K562 (cell line): ENCODE results near the gene TNFSF13B. TPM values are rescaled to one million over a fixed set of nuclear protein-coding genes. Genes with fewer than 3 reads are reported as not detected.

Experiments used
- ADNP ChIP-seq: fragments of 200-800 bp; sonication (Bioruptor generic); IDR thresholded peaks from 2 replicates; pipeline ENCODE4 v1.6.1; 2016; ENCODE audit warnings: missing genetic modification characterization, missing compliant biosample characterization
- CBX8 ChIP-seq: fragments of 200-600 bp; sonication (generic); IDR thresholded peaks from 2 replicates; pipeline ENCODE4 v1.6.1; 2012; ENCODE audit warnings: borderline replicate concordance, mixed run types, low read depth, mild to moderate bottlenecking, moderate library complexity, mixed read lengths, low read length, control low read depth, inconsistent platforms; ENCODE audit not compliant: poor library complexity, severe bottlenecking; ENCODE audit errors: extremely low read depth
- YY1 ChIP-seq, 3 experiments: IDR thresholded peaks; 2 replicates each; pipeline ENCODE4 v1.6.1; 2011; ENCODE audit warnings: low read length in 2 of 3, mild to moderate bottlenecking in 2 of 3, moderate library complexity in 2 of 3, borderline replicate concordance in 1 of 3, control low read depth in 1 of 3, low read depth in 1 of 3; ENCODE audit not compliant: insufficient read depth in 3 of 3, insufficient replicate concordance in 2 of 3, control insufficient read depth in 1 of 3, insufficient read length in 1 of 3; ENCODE audit errors: extremely low read depth in 1 of 3
- ZFX ChIP-seq: sonication (generic); formaldehyde crosslinking; IDR thresholded peaks from 2 replicates; pipeline ENCODE4 v1.8.0; 2022; ENCODE audit warnings: mild to moderate bottlenecking, missing genetic modification reagents, moderate library complexity
- ZNF584 ChIP-seq: fragments of 200-800 bp; sonication (Bioruptor generic); IDR thresholded peaks from 2 replicates; pipeline ENCODE4 v1.6.1; 2016; ENCODE audit warnings: low read depth, mild to moderate bottlenecking, missing genetic modification characterization, missing compliant biosample characterization
- ZNF764 ChIP-seq: fragments of 250-450 bp; sonication (Bioruptor Pico); IDR thresholded peaks from 2 replicates; pipeline ENCODE4 v1.4.0; 2020; ENCODE audit warnings: low read depth, mild to moderate bottlenecking, moderate library complexity
- ZNF79 ChIP-seq: fragments of 250-450 bp; sonication (Bioruptor Pico); IDR thresholded peaks from 2 replicates; pipeline ENCODE4 v1.4.0; 2020; ENCODE audit warnings: low read depth, mild to moderate bottlenecking, moderate library complexity
- ZSCAN29 ChIP-seq: fragments of 450-650 bp; IDR thresholded peaks from 2 replicates; pipeline ENCODE4 v1.6.1; 2017
- polyA plus RNA-seq, 8 experiments: library from polyadenylated mRNA; depleted of rRNA in 4 of 8; stranded (reverse) in 5 of 8; unstranded in 3 of 8; fragments of >200 nt; fragmentation: Nextera tagmentation in 2 of 8; fragmentation: Illumina TruSeq in 1 of 8; extraction: Ambion mirVana in 2 of 8; extraction: Trizol in 1 of 8; gene quantifications; 2 replicates each; pipeline versions ENCODE4 v1.2.1 to v1.2.3, GENCODE V29; 2011 to 2014; ENCODE audit warnings: inconsistent platforms in 1 of 8, missing spikeins in 1 of 8
- total RNA-seq, 7 experiments: library from RNA; depleted of rRNA in 6 of 7; stranded (reverse); fragments of >200 nt in 6 of 7; fragmentation: Illumina TruSeq in 2 of 7; extraction: Trizol in 2 of 7; gene quantifications; 2 replicates each; pipeline versions ENCODE4 v1.2.1 to v1.2.3, GENCODE V29; 2011 to 2021; ENCODE audit warnings: low replicate concordance in 1 of 7
- TF ChIP-seq, protein P1 (sequence below), 3 experiments: fragments of 200-800 bp in 1 of 3; fragments of 250-450 bp in 1 of 3; fragments of 450-650 bp in 1 of 3; sonication (Bioruptor Pico) in 1 of 3; sonication (Bioruptor generic) in 1 of 3; formaldehyde crosslinking in 1 of 3; IDR thresholded peaks; 2 replicates each; pipeline versions ENCODE4 v1.6.1 to v1.8.0; 2016 to 2022; ENCODE audit warnings: mild to moderate bottlenecking in 2 of 3, missing genetic modification characterization in 2 of 3, missing compliant biosample characterization in 1 of 3, moderate library complexity in 1 of 3
- TF ChIP-seq, protein P2 (sequence below): fragments of 250-450 bp; sonication (Bioruptor Pico); IDR thresholded peaks from 2 replicates; pipeline ENCODE4 v1.9.0; 2021; ENCODE audit warnings: mild to moderate bottlenecking, inconsistent platforms

Gene TNFSF13B
- total and polyA plus RNA-seq, 9 of the 15 experiments (the other 6 are each of a cell fraction or from before 2014, with no cell fraction given), result 1.1 to 2.1 (median 1.5) TPM

DNA sequence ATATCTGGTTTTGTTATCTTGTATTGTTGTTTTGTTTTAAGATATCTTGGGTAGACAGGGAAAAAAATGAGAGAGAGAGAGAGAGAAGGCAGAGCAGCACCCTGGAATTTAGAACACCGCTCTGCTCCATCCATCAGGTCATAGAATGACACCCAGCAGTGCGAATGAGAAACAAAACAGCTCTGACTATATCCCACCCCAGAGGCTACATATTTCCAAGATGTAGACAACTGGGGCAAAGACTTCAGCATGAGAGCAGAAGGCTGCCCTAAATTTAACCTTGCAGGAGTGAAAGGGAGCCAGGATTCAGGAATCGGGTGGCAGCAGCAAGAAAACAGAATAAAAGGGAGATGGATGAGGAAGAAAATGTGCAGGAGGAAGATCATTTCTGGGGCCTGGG lies 46.5 kb downstream of the TNFSF13B start (continued):
- TF ChIP-seq, protein P1, sequence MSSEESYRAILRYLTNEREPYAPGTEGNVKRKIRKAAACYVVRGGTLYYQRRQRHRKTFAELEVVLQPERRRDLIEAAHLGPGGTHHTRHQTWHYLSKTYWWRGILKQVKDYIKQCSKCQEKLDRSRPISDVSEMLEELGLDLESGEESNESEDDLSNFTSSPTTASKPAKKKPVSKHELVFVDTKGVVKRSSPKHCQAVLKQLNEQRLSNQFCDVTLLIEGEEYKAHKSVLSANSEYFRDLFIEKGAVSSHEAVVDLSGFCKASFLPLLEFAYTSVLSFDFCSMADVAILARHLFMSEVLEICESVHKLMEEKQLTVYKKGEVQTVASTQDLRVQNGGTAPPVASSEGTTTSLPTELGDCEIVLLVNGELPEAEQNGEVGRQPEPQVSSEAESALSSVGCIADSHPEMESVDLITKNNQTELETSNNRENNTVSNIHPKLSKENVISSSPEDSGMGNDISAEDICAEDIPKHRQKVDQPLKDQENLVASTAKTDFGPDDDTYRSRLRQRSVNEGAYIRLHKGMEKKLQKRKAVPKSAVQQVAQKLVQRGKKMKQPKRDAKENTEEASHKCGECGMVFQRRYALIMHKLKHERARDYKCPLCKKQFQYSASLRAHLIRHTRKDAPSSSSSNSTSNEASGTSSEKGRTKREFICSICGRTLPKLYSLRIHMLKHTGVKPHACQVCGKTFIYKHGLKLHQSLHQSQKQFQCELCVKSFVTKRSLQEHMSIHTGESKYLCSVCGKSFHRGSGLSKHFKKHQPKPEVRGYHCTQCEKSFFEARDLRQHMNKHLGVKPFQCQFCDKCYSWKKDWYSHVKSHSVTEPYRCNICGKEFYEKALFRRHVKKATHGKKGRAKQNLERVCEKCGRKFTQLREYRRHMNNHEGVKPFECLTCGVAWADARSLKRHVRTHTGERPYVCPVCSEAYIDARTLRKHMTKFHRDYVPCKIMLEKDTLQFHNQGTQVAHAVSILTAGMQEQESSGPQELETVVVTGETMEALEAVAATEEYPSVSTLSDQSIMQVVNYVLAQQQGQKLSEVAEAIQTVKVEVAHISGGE (CRISPR knock-in tag; IDR thresholded peaks at IDR 0.05), result no peak
- TF ChIP-seq, protein P2, sequence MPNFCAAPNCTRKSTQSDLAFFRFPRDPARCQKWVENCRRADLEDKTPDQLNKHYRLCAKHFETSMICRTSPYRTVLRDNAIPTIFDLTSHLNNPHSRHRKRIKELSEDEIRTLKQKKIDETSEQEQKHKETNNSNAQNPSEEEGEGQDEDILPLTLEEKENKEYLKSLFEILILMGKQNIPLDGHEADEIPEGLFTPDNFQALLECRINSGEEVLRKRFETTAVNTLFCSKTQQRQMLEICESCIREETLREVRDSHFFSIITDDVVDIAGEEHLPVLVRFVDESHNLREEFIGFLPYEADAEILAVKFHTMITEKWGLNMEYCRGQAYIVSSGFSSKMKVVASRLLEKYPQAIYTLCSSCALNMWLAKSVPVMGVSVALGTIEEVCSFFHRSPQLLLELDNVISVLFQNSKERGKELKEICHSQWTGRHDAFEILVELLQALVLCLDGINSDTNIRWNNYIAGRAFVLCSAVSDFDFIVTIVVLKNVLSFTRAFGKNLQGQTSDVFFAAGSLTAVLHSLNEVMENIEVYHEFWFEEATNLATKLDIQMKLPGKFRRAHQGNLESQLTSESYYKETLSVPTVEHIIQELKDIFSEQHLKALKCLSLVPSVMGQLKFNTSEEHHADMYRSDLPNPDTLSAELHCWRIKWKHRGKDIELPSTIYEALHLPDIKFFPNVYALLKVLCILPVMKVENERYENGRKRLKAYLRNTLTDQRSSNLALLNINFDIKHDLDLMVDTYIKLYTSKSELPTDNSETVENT, result no peak
- no peak for TF ChIP-seq ZNF79 (CRISPR knock-in tag)
- no peak for TF ChIP-seq ZFX (CRISPR knock-in tag)
- TF ChIP-seq YY1 (IDR thresholded peaks at IDR 0.05; ENCODE audit: borderline replicate concordance in 1 of 3, control insufficient read depth in 1 of 3, extremely low read depth in 1 of 3, insufficient read depth in 3 of 3, insufficient read length in 1 of 3, insufficient replicate concordance in 2 of 3, low read depth in 1 of 3, low read length in 2 of 3), result no peak
- no peak for TF ChIP-seq CBX8
- no peak for TF ChIP-seq ZNF584 (CRISPR knock-in tag)
- no peak for TF ChIP-seq ZNF764 (CRISPR knock-in tag)
- no peak for TF ChIP-seq ZSCAN29
- no peak for TF ChIP-seq ADNP
- TF ChIP-seq, all 486 proteins: peak for 0
